Smooth muscle cell (in vitro differentiated cells): ENCODE measurements around the gene CTSV. TPM values are rescaled to one million over a fixed set of nuclear protein-coding genes. Genes with fewer than 3 reads are reported as not detected.
"Not testable (repeated sequence)": the region's sequence is repeated elsewhere in the genome, so short reads cannot be mapped to it uniquely, and the experiment has no call there.

Experiments used
- DNase-seq: peaks from one replicate; lab custom pipeline; 2025; ENCODE audit not compliant: unreplicated experiment; lab: John Stamatoyannopoulos, UW
- H2AFZ ChIP-seq: fragments of 200-600 bp; sonication (generic); 2 replicates; pipeline ENCODE4 v1.6.0; 2016; ENCODE audit warnings: antibody characterized with exemption, low read depth, mild to moderate bottlenecking
- H3F3A ChIP-seq: fragments of 200-600 bp; sonication (generic); 2 replicates; pipeline ENCODE4 v1.6.0; 2017; ENCODE audit warnings: antibody characterized with exemption, low read depth
- H3K27ac ChIP-seq: fragments of 200-600 bp; sonication (generic); 2 replicates; pipeline ENCODE4 v1.5.1; 2016; ENCODE audit warnings: low read depth, mild to moderate bottlenecking
- H3K27me3 ChIP-seq: fragments of 200-600 bp; sonication (generic); 2 replicates; pipeline ENCODE4 v1.6.1; 2016; ENCODE audit warnings: low read depth, mild to moderate bottlenecking
- H3K36me3 ChIP-seq: fragments of 200-600 bp; sonication (generic); 2 replicates; pipeline ENCODE4 v1.5.1; 2016; ENCODE audit warnings: low read depth
- H3K4me1 ChIP-seq: fragments of 200-600 bp; sonication (generic); 2 replicates; pipeline ENCODE4 v1.5.1; 2016; ENCODE audit warnings: low read depth
- H3K4me2 ChIP-seq: fragments of 200-600 bp; sonication (generic); 2 replicates; pipeline ENCODE4 v1.6.0; 2016; ENCODE audit warnings: mild to moderate bottlenecking
- H3K4me3 ChIP-seq: fragments of 200-600 bp; sonication (generic); 2 replicates; pipeline ENCODE4 v1.5.1; 2016; ENCODE audit warnings: mild to moderate bottlenecking
- H3K79me2 ChIP-seq: fragments of 200-600 bp; sonication (generic); 2 replicates; pipeline ENCODE4 v1.6.0; 2016; ENCODE audit warnings: low read depth, mild to moderate bottlenecking
- H3K9ac ChIP-seq: fragments of 200-600 bp; sonication (generic); 2 replicates; pipeline ENCODE4 v1.6.0; 2016; ENCODE audit warnings: low read depth
- H3K9me3 ChIP-seq: fragments of 200-600 bp; sonication (generic); replicated peaks from 2 replicates; pipeline ENCODE4 v1.5.1; 2016; ENCODE audit warnings: low read depth
- H4K20me1 ChIP-seq: fragments of 200-600 bp; sonication (generic); 2 replicates; pipeline ENCODE4 v1.6.0; 2016; ENCODE audit warnings: low read depth
- WGBS: methylation state at CpG from one replicate; pipeline ENCODE4 v1.1.7; 2016; ENCODE audit warnings: low lambda C conversion rate; 5-methylcytosine and 5-hydroxymethylcytosine counted together
- polyA plus RNA-seq: library from polyadenylated mRNA; unstranded; fragments of >200 nt; fragmentation: Nextera tagmentation; extraction: Ambion mirVana; gene quantifications from 2 replicates; pipeline ENCODE4 v1.2.1, GENCODE V29; 2016
- total RNA-seq: library from RNA; depleted of rRNA; stranded (reverse); fragments of >200 nt; gene quantifications from 2 replicates; pipeline ENCODE4 v1.2.3, GENCODE V29; 2014
- TF ChIP-seq, protein P1 (sequence below): fragments of 200-600 bp; sonication (generic); IDR thresholded peaks from 2 replicates; pipeline ENCODE4 v1.5.1; 2017; ENCODE audit warnings: borderline replicate concordance, mild to moderate bottlenecking, antibody characterized with exemption; ENCODE audit not compliant: insufficient read depth, poor library complexity, severe bottlenecking

CTSV gene
- total and polyA plus RNA-seq, 2 experiments from 2014 or later = 4.5 to 29.4 TPM

DNA sequence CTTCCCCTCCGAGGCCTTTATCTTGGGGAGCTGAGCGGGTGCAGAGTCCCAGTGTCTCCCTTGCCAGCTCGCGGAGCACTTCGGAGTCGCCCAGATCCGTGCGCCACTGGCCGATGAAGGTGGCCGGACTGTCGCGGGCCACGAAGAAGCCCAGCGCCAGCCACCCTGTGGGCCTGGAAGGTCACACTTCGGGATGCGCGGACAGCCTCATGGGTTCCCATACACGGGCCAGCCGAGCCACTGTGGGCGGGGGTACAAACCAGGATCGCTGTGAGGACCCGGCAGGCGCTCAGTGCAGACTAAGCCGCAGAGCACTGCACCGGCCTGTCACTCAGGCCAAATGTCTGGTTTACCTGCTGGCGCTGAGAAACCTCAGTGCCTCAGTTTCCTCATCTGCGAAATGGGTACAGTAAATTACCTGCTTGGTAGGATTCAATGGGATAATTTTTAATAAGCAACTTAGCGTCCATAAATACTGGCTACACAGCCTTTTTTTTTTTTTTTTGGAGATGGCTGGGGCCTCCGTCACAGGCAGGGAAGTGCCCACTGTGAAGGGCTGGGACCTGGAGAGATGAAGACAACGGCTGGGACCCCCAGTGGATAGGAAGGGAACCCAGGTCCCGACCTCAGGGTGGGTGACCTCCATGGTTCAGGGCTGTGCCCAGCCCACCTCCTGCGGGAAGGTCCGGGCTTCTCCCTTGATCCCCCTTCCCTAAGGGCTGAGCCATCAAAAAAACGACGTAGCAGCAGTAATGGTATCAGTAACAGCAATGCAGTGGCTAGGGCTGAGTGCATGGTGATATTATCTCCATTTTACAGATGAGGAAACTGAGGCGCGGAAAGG is 38.7 kb upstream of the CTSV start:
- no peaks in the 10 kb centered on the region for H3K4me1 ChIP-seq
- H3K4me3 ChIP-seq = no peak overlapping the region
- H3K79me2 ChIP-seq = no peaks in the 10 kb centered on the region
- no peak overlapping the region for H3K27ac ChIP-seq
- H3K36me3 ChIP-seq = no peaks in the 10 kb centered on the region
- DNase-seq = no peak
- H3K9me3 ChIP-seq = no peaks in the 10 kb centered on the region
- H3K27me3 ChIP-seq = no peaks in the 10 kb centered on the region
- 97% methylated on average over 37 of the region's 37 CpGs for WGBS
- no peak overlapping the region for H3K4me2 ChIP-seq
- no peak overlapping the region for H3K9ac ChIP-seq
- H3F3A ChIP-seq = no peaks in the 10 kb centered on the region
- TF ChIP-seq, protein P1, sequence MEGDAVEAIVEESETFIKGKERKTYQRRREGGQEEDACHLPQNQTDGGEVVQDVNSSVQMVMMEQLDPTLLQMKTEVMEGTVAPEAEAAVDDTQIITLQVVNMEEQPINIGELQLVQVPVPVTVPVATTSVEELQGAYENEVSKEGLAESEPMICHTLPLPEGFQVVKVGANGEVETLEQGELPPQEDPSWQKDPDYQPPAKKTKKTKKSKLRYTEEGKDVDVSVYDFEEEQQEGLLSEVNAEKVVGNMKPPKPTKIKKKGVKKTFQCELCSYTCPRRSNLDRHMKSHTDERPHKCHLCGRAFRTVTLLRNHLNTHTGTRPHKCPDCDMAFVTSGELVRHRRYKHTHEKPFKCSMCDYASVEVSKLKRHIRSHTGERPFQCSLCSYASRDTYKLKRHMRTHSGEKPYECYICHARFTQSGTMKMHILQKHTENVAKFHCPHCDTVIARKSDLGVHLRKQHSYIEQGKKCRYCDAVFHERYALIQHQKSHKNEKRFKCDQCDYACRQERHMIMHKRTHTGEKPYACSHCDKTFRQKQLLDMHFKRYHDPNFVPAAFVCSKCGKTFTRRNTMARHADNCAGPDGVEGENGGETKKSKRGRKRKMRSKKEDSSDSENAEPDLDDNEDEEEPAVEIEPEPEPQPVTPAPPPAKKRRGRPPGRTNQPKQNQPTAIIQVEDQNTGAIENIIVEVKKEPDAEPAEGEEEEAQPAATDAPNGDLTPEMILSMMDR = no peak
- no peaks in the 10 kb centered on the region for H4K20me1 ChIP-seq
- no peak overlapping the region for H2AFZ ChIP-seq

DNA sequence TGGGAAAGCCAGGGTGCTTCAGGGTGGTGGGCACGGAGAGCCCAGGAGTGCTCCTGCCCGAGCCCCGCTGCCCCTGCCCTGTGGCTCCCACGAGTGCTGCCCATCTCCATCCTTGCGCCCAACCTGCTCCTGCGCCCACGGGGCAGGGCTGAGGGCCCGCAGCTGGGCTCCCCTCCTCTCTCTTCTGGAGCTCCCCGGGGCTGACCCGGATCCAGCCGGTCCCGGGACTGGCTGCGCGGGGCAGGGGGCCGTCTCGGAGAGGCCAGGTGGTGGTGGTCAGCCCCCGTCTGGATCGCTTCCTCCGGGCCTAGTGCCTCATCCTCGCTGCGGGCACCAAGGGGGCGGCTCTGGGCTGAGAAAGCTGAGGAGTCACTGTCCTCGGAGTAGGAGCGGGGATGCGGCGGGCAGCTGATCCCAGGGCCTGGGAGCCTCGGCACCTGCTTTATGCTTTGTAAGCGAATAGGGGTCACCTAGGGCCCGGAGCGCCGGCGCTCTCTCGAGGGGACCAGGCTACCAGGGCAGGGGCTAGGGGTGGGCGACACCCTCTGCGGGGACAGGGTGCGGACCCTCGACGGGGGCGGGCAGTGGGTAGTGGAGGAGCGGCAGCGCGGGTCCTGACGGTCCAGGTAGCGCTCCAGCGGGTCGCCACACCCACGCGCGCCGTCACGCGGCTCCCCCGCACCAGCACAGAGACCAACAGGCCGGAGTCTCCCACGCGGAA is 37.9 kb upstream of the CTSV start:
- H3F3A ChIP-seq, H3K27ac ChIP-seq, H3K9ac ChIP-seq, DNase-seq, H3K27me3 ChIP-seq, H3K9me3 ChIP-seq, H3K4me3 ChIP-seq, H3K79me2 ChIP-seq, H3K36me3 ChIP-seq, H2AFZ ChIP-seq, H3K4me1 ChIP-seq, H3K4me2 ChIP-seq, H4K20me1 ChIP-seq: not testable (repeated sequence)
- 93% methylated on average over 40 of the region's 56 CpGs for WGBS

DNA sequence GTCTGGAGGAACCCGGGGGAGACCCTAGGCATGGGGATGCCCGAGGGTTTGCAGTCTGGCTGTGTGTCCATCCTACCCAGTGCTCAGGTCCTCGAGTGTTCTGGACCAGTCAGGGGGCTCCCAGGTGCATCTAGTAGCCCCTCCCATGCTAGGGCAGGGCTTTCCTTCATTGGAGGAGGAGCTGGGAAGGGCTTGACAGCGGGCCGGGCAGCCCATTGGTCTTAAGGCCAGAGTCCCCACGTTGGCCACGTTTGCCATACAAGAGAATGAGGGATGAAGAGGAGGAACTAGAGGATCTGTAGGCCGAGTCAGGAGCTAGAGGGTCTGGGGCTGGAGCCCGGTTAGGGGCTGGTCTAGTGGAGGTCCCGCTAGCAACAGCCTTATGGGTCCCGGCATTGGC is 37.3 kb upstream of the CTSV start:
- Histone ChIP-seq H2AFZ (no peak overlapping the region), H3K4me2 (no peak overlapping the region), H3K9ac (no peak overlapping the region), H3K4me1 (no peaks in the 10 kb centered on the region), H3K79me2 (no peaks in the 10 kb centered on the region), H3F3A (no peaks in the 10 kb centered on the region), H3K4me3 (no peak overlapping the region), H3K9me3 (no peaks in the 10 kb centered on the region), H3K27ac (no peak overlapping the region), H4K20me1 (no peaks in the 10 kb centered on the region), H3K27me3 (no peaks in the 10 kb centered on the region), H3K36me3 (no peaks in the 10 kb centered on the region)
- TF ChIP-seq, protein P1 = no peak
- WGBS = 78% methylated on average over 11 of the region's 11 CpGs
- no peak for DNase-seq

DNA sequence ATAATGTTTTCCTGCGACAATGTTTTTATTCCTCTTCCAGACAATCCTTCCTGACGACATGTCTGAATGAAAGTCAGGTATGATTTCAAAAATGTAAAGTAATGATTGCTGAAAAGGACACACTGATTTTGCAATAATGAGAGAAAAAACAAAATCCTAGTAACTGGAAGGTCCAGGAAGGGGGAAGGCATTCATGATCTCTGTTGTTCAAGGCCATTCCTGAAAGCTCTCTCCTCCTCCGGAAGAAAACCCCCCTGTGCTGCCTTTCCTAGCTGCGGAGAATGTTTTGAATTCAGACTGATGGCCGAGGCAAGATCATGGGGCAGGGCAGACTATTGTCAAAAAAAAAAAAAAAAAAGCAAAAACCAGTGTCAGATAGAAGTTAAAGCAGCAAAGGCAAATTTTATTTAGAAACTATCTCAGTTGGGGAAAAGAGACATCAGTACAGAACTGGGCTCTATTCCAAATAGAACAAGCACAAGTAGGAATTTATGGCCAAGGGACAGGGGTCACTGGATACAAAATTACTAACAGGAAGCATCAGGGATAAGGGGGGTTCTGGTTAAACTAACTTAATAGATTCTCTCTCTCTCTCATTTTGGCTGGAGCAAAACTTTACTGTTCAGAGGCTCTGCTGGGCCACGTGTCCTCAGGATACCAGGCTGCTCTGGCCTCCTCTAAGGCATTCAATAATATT is 36.5 kb upstream of the CTSV start:
- Histone ChIP-seq H3K4me2 (no peak overlapping the region), H4K20me1 (no peaks in the 10 kb centered on the region), H2AFZ (no peak overlapping the region), H3K79me2 (no peaks in the 10 kb centered on the region), H3K27ac (no peak overlapping the region), H3K27me3 (no peaks in the 10 kb centered on the region), H3K9me3 (no peaks in the 10 kb centered on the region), H3K9ac (no peak overlapping the region), H3K4me1 (no peaks in the 10 kb centered on the region), H3K36me3 (no peaks in the 10 kb centered on the region), H3F3A (no peaks in the 10 kb centered on the region), H3K4me3 (no peak overlapping the region)
- DNase-seq = no peak
- TF ChIP-seq, protein P1 = no peak
- 79% methylated on average over 6 of the region's 6 CpGs for WGBS
